Mucosa of descending colon (tissue), 3 donors: ENCODE data around the gene SVOPL. TPM values are rescaled to one million over a fixed set of nuclear protein-coding genes. Genes with fewer than 3 reads are reported as not detected.

Source experiments
- ATAC-seq: fragments of 200-7000 bp; cut with Tn5 transposase; one replicate; pipeline ENCODE4 v1.9.1; 2020; ENCODE audit warnings: mild to moderate bottlenecking, moderate library complexity
- DNase-seq, 3 donors: peaks; one replicate each; pipeline ENCODE4 v3.0.0-alpha.2; 2020
- H3K36me3 ChIP-seq: fragments of 200-600 bp; one replicate; pipeline ENCODE4 v1.8.0; 2021; ENCODE audit warnings: low read depth, mild to moderate bottlenecking
- H3K4me1 ChIP-seq: fragments of 200-600 bp; one replicate; pipeline ENCODE4 v1.8.0; 2021; ENCODE audit warnings: low read depth, mild to moderate bottlenecking
- H3K4me3 ChIP-seq: fragments of 200-600 bp; one replicate; pipeline ENCODE4 v1.8.0; 2021; ENCODE audit warnings: mild to moderate bottlenecking
- H3K9me3 ChIP-seq: fragments of 200-600 bp; one replicate; pipeline ENCODE4 v1.8.0; 2021; ENCODE audit warnings: mild to moderate bottlenecking
- CTCF ChIP-seq: fragments of 200-600 bp; IDR thresholded peaks from one replicate; pipeline ENCODE4 v1.8.0; 2022; ENCODE audit warnings: antibody characterized with exemption, mild to moderate bottlenecking
- intact Hi-C, 2 donors: fragments of 100-400 bp; cut with DNase I in 1 of 2; cut with micrococcal nuclease in 1 of 2; formaldehyde crosslinking; loops; one replicate each; pipeline versions ENCODE4 v1.11.0 to v1.11.1; 2022; cut with DNase I, micrococcal nuclease
- total RNA-seq, 3 donors: library from RNA; stranded (reverse); fragmentation: NEBNext Ultra II Directional in 2 of 3; extraction: Animal tissue kit (Norgen Biotek cat#: 25700) in 2 of 3; gene quantifications; one replicate each; pipeline versions ENCODE4 v1.2.1 to v1.2.4, GENCODE V29; 2021 to 2023
- donor health status: DM: no; HTN: no; CAD: no; lungs with moderate emphysema.
- donor health status: DM: no; HTN: no; CAD: no.
- donor health status: DM: no; HTN: yes; CAD: no.

Gene SVOPL
- total RNA-seq, 3 donors from 2014 or later, result 1.8 to 3.1 (median 2.9) TPM

- intact Hi-C loops, result no loop called here
Observed at GRCh38 chr7:138745189-138745588, 44.0 kb upstream of the SVOPL start.

GRCh38 chr7:138741453-138741735 lies 40.2 kb upstream of the SVOPL start:
- intact Hi-C loops, result no loop called here
- TF ChIP-seq CTCF, result no peak
- no peak for ATAC-seq
- DNase-seq, result no peak
- H3K4me1 ChIP-seq, result no peaks in the 10 kb centered on the region
- no peaks in the 10 kb centered on the region for H3K36me3 ChIP-seq
- no peak overlapping the region for H3K4me3 ChIP-seq
- no peaks in the 10 kb centered on the region for H3K9me3 ChIP-seq

More at GRCh38 chr7:138745189-138745588, 44.0 kb upstream of the SVOPL start:
- no peak for TF ChIP-seq CTCF
- Histone ChIP-seq H3K9me3 (no peaks in the 10 kb centered on the region), H3K36me3 (no peaks in the 10 kb centered on the region), H3K4me3 (no peak overlapping the region), H3K4me1 (no peaks in the 10 kb centered on the region)
- ATAC-seq, result no peak
- DNase-seq, result no peak

DNA sequence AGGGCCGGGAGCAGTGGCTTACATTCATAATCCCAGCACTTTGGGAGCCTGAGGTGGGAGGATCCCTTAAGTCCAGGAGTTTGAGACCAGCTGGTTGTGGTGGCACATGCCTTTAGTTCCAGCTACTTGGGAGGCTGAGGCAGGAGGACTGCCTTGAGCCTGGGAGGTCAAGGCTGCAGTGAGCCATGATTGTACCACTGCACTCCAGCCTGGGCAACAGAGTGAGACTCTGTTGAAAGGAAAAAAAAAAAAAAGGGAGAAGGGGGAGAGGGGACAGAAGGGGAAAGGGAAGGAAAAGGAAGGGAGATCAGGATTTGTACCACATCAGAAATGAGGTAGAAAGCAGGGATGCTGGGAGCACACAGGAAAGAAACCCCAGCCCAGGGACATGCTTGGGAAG lies 38.7 kb upstream of the SVOPL start:
- intact Hi-C loops, result loop anchor here in 1 of 2 donors (5.0 kb wide), 1 partner anchor 578 kb away; no protein-coding TSS in a partner anchor
- Histone ChIP-seq H3K4me3 (no peak overlapping the region), H3K36me3 (no peaks in the 10 kb centered on the region), H3K9me3 (no peaks in the 10 kb centered on the region), H3K4me1 (no peaks in the 10 kb centered on the region)
- DNase-seq, result no peak
- no peak for TF ChIP-seq CTCF
- no peak for ATAC-seq

DNA sequence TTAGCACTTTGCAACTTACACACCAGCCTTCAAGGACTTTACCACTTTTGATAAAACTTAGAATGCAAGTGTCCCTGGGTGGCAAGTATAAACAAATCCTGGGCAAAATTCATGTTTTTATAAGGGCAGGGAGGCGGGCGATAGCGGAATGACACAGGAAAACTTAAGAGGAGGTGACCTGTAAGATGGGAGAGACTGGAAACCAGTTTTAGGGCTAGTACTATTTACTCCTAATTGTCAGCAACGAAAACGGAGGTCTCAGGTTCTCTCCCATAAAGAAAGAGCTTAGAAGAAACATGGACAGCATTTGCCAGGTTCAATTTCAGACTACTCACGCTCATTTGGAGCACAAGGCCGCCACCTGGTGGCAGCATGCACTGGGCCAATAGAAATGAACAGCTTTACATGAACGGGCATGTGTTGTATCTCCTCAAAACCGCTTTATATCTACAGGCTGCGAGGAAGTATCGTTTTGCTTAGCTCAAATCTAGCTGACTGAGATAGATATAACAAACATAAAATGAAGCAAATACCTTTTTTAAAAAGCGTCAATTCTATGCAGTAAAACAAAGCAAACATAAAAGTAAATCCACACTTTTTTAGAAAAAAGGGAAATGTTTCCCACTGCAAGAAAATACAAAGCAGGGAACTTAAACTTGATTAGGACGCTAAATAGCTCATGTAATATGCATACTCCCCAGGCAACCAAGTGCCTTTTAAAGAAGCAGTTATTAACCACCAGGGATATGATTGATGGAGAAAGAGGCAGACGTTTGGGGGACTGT lies 37.6 kb upstream of the SVOPL start:
- no peaks in the 10 kb centered on the region for H3K36me3 ChIP-seq
- no peak overlapping the region for H3K4me3 ChIP-seq
- H3K4me1 ChIP-seq, result no peaks in the 10 kb centered on the region
- H3K9me3 ChIP-seq, result no peaks in the 10 kb centered on the region
- ATAC-seq (peak; percentile 88), DNase-seq (peak; percentile 69 to 96 (median 92))
- peak; percentile 76 for TF ChIP-seq CTCF
- intact Hi-C loops, result loop anchor here in 1 of 2 donors (5.0 kb wide), 1 partner anchor 576 kb away; no protein-coding TSS in a partner anchor

- no peak for DNase-seq
- Histone ChIP-seq H3K4me3 (no peak overlapping the region), H3K36me3 (no peaks in the 10 kb centered on the region), H3K9me3 (no peaks in the 10 kb centered on the region), H3K4me1 (no peaks in the 10 kb centered on the region)
- intact Hi-C loops, result loop anchor here in 1 of 2 donors (5.0 kb wide), 1 partner anchor 576 kb away; no protein-coding TSS in a partner anchor
- TF ChIP-seq CTCF, result no peak
- ATAC-seq, result no peak
Observed at GRCh38 chr7:138738114-138738513, 37.0 kb upstream of the SVOPL start.
